ENCODE data around the gene TMEM69. TPM values are rescaled to one million over a fixed set of nuclear protein-coding genes. Genes with fewer than 3 reads are reported as not detected.

Gene TMEM69
- total and polyA plus RNA-seq, 2 of the 13 experiments (the other 11 are each of a cell fraction or from before 2014, with no cell fraction given): 25.4 to 135 TPM

- no peak for TF ChIP-seq SP1 (IDR thresholded peaks at IDR 0.05)
- peak; percentile 87 for TF ChIP-seq SP1 (CRISPR knock-in tag; IDR thresholded peaks at IDR 0.05)
- no peak for TF ChIP-seq ZNF207 (IDR thresholded peaks at IDR 0.05; ENCODE audit: borderline replicate concordance)
- TF ChIP-seq EHMT2 (IDR thresholded peaks at IDR 0.05; ENCODE audit: borderline replicate concordance, low read depth, low read length): no peak
- TF ChIP-seq SMARCC2 (IDR thresholded peaks at IDR 0.05): no peak
- TF ChIP-seq CEBPZ (IDR thresholded peaks at IDR 0.05; ENCODE audit: low read length): no peak
- TF ChIP-seq NFKB2 (CRISPR knock-in tag; IDR thresholded peaks at IDR 0.05; ENCODE audit: borderline replicate concordance): peak; percentile 11; the same call in 1 of the 2 replicates
- 0 out of 2 replicates have a peak, but pooled peaks have one; percentile 13 for TF ChIP-seq TEF (CRISPR knock-in tag; IDR thresholded peaks at IDR 0.05)
- TF ChIP-seq CEBPB (IDR thresholded peaks at IDR 0.05; ENCODE audit: borderline replicate concordance, low read depth, low read length): peak; percentile 91
- TF ChIP-seq HDAC6 (IDR thresholded peaks at IDR 0.05; ENCODE audit: low read depth, low read length): no peak
- TF ChIP-seq NFE2 (CRISPR knock-in tag; IDR thresholded peaks at IDR 0.05): no peak
- peak; percentile 85 for TF ChIP-seq ATF1 (CRISPR knock-in tag; IDR thresholded peaks at IDR 0.05)
- no peak for TF ChIP-seq IKZF1 (IDR thresholded peaks at IDR 0.05)
- TF ChIP-seq PCBP1 (IDR thresholded peaks at IDR 0.05; ENCODE audit: borderline replicate concordance, low read depth, low read length): no peak
- peak; percentile 44; the same call in 1 of the 2 replicates for TF ChIP-seq ZNF770 (CRISPR knock-in tag; IDR thresholded peaks at IDR 0.05)
- TF ChIP-seq GPN1 (CRISPR knock-in tag; IDR thresholded peaks at IDR 0.05; ENCODE audit: borderline replicate concordance): no peak
- TF ChIP-seq ZBTB8A (CRISPR knock-in tag; IDR thresholded peaks at IDR 0.05; ENCODE audit: borderline replicate concordance, low read depth): no peak
- 0 out of 2 replicates have a peak, but pooled peaks have one; percentile 66 for TF ChIP-seq IRF9 (CRISPR knock-in tag; IDR thresholded peaks at IDR 0.05; ENCODE audit: borderline replicate concordance)
- TF ChIP-seq ZNF367 (CRISPR knock-in tag; IDR thresholded peaks at IDR 0.05; ENCODE audit: borderline replicate concordance): no peak
- no peak for TF ChIP-seq ZNF879 (CRISPR knock-in tag; IDR thresholded peaks at IDR 0.05)
- TF ChIP-seq MIER2 (CRISPR knock-in tag; IDR thresholded peaks at IDR 0.05): no peak
- no peak for TF ChIP-seq MTA1 (CRISPR knock-in tag; IDR thresholded peaks at IDR 0.05; ENCODE audit: borderline replicate concordance)
- peak; percentile 88 for TF ChIP-seq CREM (IDR thresholded peaks at IDR 0.05)
- no peak for TF ChIP-seq CREM (CRISPR knock-in tag; IDR thresholded peaks at IDR 0.05)
- no peak for TF ChIP-seq ZNF260 (CRISPR knock-in tag; IDR thresholded peaks at IDR 0.05; ENCODE audit: borderline replicate concordance, low read depth)
Observed at GRCh38 chr1:45687014-45687753, 797 bp upstream of the TMEM69 start (continued).

Data from HepG2 (cell line).